Smooth muscle cell (in vitro differentiated cells): ENCODE results near the gene FAM43B. TPM values are rescaled to one million over a fixed set of nuclear protein-coding genes. Genes with fewer than 3 reads are reported as not detected.

Source experiments
- DNase-seq: peaks from one replicate; lab custom pipeline; 2025; ENCODE audit not compliant: unreplicated experiment; lab: John Stamatoyannopoulos, UW
- H2AFZ ChIP-seq: fragments of 200-600 bp; sonication (generic); 2 replicates; pipeline ENCODE4 v1.6.0; 2016; ENCODE audit warnings: antibody characterized with exemption, low read depth, mild to moderate bottlenecking
- H3F3A ChIP-seq: fragments of 200-600 bp; sonication (generic); 2 replicates; pipeline ENCODE4 v1.6.0; 2017; ENCODE audit warnings: antibody characterized with exemption, low read depth
- H3K27ac ChIP-seq: fragments of 200-600 bp; sonication (generic); 2 replicates; pipeline ENCODE4 v1.5.1; 2016; ENCODE audit warnings: low read depth, mild to moderate bottlenecking
- H3K27me3 ChIP-seq: fragments of 200-600 bp; sonication (generic); 2 replicates; pipeline ENCODE4 v1.6.1; 2016; ENCODE audit warnings: low read depth, mild to moderate bottlenecking
- H3K36me3 ChIP-seq: fragments of 200-600 bp; sonication (generic); 2 replicates; pipeline ENCODE4 v1.5.1; 2016; ENCODE audit warnings: low read depth
- H3K4me1 ChIP-seq: fragments of 200-600 bp; sonication (generic); 2 replicates; pipeline ENCODE4 v1.5.1; 2016; ENCODE audit warnings: low read depth
- H3K4me2 ChIP-seq: fragments of 200-600 bp; sonication (generic); 2 replicates; pipeline ENCODE4 v1.6.0; 2016; ENCODE audit warnings: mild to moderate bottlenecking
- H3K4me3 ChIP-seq: fragments of 200-600 bp; sonication (generic); 2 replicates; pipeline ENCODE4 v1.5.1; 2016; ENCODE audit warnings: mild to moderate bottlenecking
- H3K79me2 ChIP-seq: fragments of 200-600 bp; sonication (generic); 2 replicates; pipeline ENCODE4 v1.6.0; 2016; ENCODE audit warnings: low read depth, mild to moderate bottlenecking
- H3K9ac ChIP-seq: fragments of 200-600 bp; sonication (generic); 2 replicates; pipeline ENCODE4 v1.6.0; 2016; ENCODE audit warnings: low read depth
- H3K9me3 ChIP-seq: fragments of 200-600 bp; sonication (generic); replicated peaks from 2 replicates; pipeline ENCODE4 v1.5.1; 2016; ENCODE audit warnings: low read depth
- H4K20me1 ChIP-seq: fragments of 200-600 bp; sonication (generic); 2 replicates; pipeline ENCODE4 v1.6.0; 2016; ENCODE audit warnings: low read depth
- CTCF ChIP-seq: fragments of 200-600 bp; sonication (generic); IDR thresholded peaks from 2 replicates; pipeline ENCODE4 v1.5.1; 2017; ENCODE audit warnings: borderline replicate concordance, mild to moderate bottlenecking, antibody characterized with exemption; ENCODE audit not compliant: insufficient read depth, poor library complexity, severe bottlenecking
- WGBS: methylation state at CpG from one replicate; pipeline ENCODE4 v1.1.7; 2016; ENCODE audit warnings: low lambda C conversion rate; 5-methylcytosine and 5-hydroxymethylcytosine counted together
- polyA plus RNA-seq: library from polyadenylated mRNA; unstranded; fragments of >200 nt; fragmentation: Nextera tagmentation; extraction: Ambion mirVana; gene quantifications from 2 replicates; pipeline ENCODE4 v1.2.1, GENCODE V29; 2016
- total RNA-seq: library from RNA; depleted of rRNA; stranded (reverse); fragments of >200 nt; gene quantifications from 2 replicates; pipeline ENCODE4 v1.2.3, GENCODE V29; 2014

Gene FAM43B
- total and polyA plus RNA-seq, 2 experiments from 2014 or later: 1.2 to 3.4 TPM

DNA sequence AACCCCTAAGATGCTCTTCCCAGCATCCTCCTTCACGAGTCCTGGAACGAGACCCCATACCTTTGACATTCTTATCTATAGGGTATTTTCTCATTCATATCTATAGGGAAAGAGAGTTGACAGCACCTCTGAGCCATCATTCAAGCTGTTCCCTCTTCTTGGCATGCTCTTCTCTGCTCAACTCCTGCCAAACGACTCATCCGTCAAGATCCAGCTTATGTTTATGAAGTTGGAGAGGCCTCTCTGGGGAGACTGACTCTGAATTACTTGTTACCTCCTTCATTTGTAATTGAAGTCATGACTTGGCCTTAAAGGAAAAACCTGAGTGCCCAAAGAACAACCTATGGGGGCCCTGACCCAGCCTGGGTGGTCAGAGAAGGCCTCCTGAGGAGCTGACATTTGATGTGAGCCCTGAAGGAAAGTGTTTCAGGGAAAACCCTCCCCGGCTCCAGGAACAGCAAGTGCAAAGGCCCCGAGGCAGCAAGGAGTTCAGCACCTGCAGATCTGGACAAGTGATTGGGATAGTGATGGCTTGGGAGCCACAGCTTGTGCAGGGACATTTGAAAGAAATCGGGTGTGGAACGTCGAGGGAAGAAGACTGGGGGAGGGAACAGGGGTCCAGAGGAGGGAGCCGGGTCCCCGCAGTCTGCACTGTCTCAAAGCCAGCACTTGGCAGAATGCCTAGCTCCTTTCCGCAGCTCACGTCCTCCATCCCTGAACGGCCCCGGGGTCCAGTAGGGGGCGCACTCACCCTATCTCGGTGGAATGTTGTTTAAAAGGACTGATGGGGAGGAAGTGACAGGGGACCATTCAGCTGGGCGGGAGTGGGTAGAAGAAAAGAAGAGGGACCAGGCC is 22.5 kb downstream of the FAM43B start:
- peak; percentile 55 for TF ChIP-seq CTCF
- Histone ChIP-seq H3K27me3 (peaks cover 16% of the 10 kb centered on the region), H2AFZ (no peak overlapping the region), H3K4me1 (no peaks in the 10 kb centered on the region), H3K27ac (no peak overlapping the region), H3K79me2 (no peaks in the 10 kb centered on the region), H3K9ac (no peak overlapping the region), H3K9me3 (no peaks in the 10 kb centered on the region), H3K4me3 (no peak overlapping the region), H3F3A (no peaks in the 10 kb centered on the region), H3K4me2 (no peak overlapping the region), H3K36me3 (no peaks in the 10 kb centered on the region), H4K20me1 (no peaks in the 10 kb centered on the region)
- peak; percentile 7 for DNase-seq
- 43% methylated on average over 17 of the region's 18 CpGs for WGBS

GRCh38 chr1:20575541-20576336 is 23.4 kb downstream of the FAM43B start:
- H3K79me2 ChIP-seq: no peaks in the 10 kb centered on the region
- no peak overlapping the region for H3K4me2 ChIP-seq
- no peak overlapping the region for H3K9ac ChIP-seq
- no peak for TF ChIP-seq CTCF
- H3K9me3 ChIP-seq: no peaks in the 10 kb centered on the region
- no peaks in the 10 kb centered on the region for H3K4me1 ChIP-seq
- H2AFZ ChIP-seq: no peak overlapping the region
- no peak for DNase-seq
- no peaks in the 10 kb centered on the region for H3K36me3 ChIP-seq
- WGBS: 66% methylated on average over 10 of the region's 10 CpGs
- H3K4me3 ChIP-seq: no peak overlapping the region
- H3K27me3 ChIP-seq: peaks cover 16% of the 10 kb centered on the region
- no peaks in the 10 kb centered on the region for H3F3A ChIP-seq
- H4K20me1 ChIP-seq: no peaks in the 10 kb centered on the region
- H3K27ac ChIP-seq: no peak overlapping the region

DNA sequence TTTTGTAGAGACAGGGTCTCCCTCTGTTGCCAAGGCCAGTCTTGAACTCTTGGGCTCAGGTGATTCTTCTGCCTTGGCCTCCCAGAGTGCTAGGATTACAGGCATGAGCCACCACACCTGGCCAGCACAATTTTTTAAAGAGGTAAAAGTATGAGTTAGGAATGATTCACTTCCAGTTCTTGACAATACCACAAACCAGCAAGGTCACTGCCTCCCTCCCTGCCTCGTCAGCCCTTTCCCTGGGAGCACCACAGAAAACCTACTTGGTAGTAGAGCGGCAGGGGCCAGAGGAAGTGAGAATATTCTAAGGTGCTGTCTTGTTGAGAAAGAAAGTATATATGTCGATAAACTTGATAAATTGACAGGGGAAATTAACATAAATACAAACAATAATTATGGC is 25.7 kb downstream of the FAM43B start:
- Histone ChIP-seq H3K4me3 (no peak overlapping the region), H3K4me1 (no peaks in the 10 kb centered on the region), H3K9me3 (no peaks in the 10 kb centered on the region), H3K36me3 (no peaks in the 10 kb centered on the region), H2AFZ (no peak overlapping the region), H3K9ac (no peak overlapping the region), H3K27ac (no peak overlapping the region), H3K27me3 (peaks cover 16% of the 10 kb centered on the region), H4K20me1 (no peaks in the 10 kb centered on the region), H3K79me2 (no peaks in the 10 kb centered on the region), H3F3A (no peaks in the 10 kb centered on the region), H3K4me2 (no peak overlapping the region)
- TF ChIP-seq CTCF: no peak
- no peak for DNase-seq
- WGBS: 87% methylated on average over 3 of the region's 3 CpGs
